Cardiac muscle cell (in vitro differentiated cells and primary cell): ENCODE results near the gene QSOX1. TPM values are rescaled to one million over a fixed set of nuclear protein-coding genes. Genes with fewer than 3 reads are reported as not detected.

ENCODE experiments used
- DNase-seq, 2 donors: peaks; one replicate each; pipeline versions ENCODE4 v3.0.0 to v3.0.0-alpha.2; 2010 to 2017; ENCODE audit warnings: low read depth in 1 of 2, low spot score in 1 of 2
- H3K27ac ChIP-seq: fragments of 200-600 bp; sonication (generic); 2 replicates; pipeline ENCODE4 v1.5.1; 2016
- H3K27me3 ChIP-seq: fragments of 200-600 bp; sonication (generic); 2 replicates; pipeline ENCODE4 v1.6.0; 2016; ENCODE audit warnings: control low read depth
- H3K36me3 ChIP-seq: fragments of 200-600 bp; sonication (generic); 2 replicates; pipeline ENCODE4 v1.5.1; 2016; ENCODE audit warnings: control low read depth
- H3K4me1 ChIP-seq: fragments of 200-600 bp; sonication (generic); 2 replicates; pipeline ENCODE4 v1.8.1; 2017; ENCODE audit warnings: low read depth, mild to moderate bottlenecking, mixed run types
- H3K4me3 ChIP-seq: fragments of 200-600 bp; sonication (generic); 2 replicates; pipeline ENCODE4 v1.5.1; 2016; ENCODE audit warnings: mild to moderate bottlenecking
- H3K9me3 ChIP-seq: fragments of 200-600 bp; sonication (generic); 2 replicates; pipeline ENCODE4 v1.5.1; 2017; ENCODE audit warnings: low read depth, mild to moderate bottlenecking, control low read depth
- polyA plus RNA-seq: library from polyadenylated mRNA; unstranded; fragments of >200 nt; fragmentation: Nextera tagmentation; extraction: Ambion mirVana; gene quantifications from 2 replicates; pipeline ENCODE4 v1.2.1, GENCODE V29; 2016
- total RNA-seq: library from RNA; depleted of rRNA; stranded (reverse); fragments of >200 nt; gene quantifications from 2 replicates; pipeline ENCODE4 v1.2.3, GENCODE V29; 2016
- TF ChIP-seq, protein P1 (sequence below): IDR thresholded peaks from 2 replicates; pipeline ENCODE4 v1.5.1; 2012; ENCODE audit warnings: low read depth, mild to moderate bottlenecking, low read length

The QSOX1 gene
- total and polyA plus RNA-seq, 2 experiments from 2014 or later, result 23.2 to 37.8 TPM

DNA sequence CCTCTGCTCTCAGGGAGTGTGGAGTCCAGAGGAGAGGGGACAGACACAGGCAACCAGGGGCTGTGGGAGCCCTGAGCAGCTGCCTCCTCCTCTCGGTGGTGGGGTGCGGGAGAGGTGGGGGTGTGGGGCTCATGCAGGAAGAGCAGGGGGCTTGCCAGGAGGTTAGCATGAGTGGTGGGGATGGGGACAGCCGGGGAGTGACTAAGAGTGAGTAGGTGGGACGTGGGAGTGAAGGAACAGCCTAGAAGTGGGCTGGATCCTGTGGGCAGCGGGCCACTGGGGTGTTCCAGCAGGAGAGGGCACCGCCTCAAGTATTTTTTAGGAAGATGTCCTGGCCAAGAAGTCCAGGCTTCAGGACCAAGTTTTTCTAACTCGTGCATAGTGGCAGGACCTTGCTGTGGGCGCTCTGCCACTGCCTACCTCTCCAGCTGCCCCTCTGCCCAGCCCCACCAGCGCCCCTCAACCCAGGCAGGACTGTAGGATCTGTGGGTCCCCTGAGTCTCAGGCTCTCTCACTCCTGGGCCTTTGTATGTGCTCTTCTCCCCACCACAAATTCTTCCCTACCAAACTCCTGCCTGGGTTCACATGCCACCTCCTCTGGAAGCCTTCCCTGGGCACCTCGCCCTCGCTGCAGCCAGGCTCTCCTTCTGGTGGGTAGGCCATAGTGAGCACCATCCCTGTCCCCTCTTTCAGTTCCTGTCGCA, 56.6 kb downstream of the QSOX1 start:
- TF ChIP-seq, protein P1, sequence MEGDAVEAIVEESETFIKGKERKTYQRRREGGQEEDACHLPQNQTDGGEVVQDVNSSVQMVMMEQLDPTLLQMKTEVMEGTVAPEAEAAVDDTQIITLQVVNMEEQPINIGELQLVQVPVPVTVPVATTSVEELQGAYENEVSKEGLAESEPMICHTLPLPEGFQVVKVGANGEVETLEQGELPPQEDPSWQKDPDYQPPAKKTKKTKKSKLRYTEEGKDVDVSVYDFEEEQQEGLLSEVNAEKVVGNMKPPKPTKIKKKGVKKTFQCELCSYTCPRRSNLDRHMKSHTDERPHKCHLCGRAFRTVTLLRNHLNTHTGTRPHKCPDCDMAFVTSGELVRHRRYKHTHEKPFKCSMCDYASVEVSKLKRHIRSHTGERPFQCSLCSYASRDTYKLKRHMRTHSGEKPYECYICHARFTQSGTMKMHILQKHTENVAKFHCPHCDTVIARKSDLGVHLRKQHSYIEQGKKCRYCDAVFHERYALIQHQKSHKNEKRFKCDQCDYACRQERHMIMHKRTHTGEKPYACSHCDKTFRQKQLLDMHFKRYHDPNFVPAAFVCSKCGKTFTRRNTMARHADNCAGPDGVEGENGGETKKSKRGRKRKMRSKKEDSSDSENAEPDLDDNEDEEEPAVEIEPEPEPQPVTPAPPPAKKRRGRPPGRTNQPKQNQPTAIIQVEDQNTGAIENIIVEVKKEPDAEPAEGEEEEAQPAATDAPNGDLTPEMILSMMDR, result no peak
- no peak overlapping the region for H3K27ac ChIP-seq
- DNase-seq, result no peak
- H3K27me3 ChIP-seq, result no peaks in the 10 kb centered on the region
- no peak overlapping the region for H3K4me3 ChIP-seq
- no peaks in the 10 kb centered on the region for H3K36me3 ChIP-seq
- H3K9me3 ChIP-seq, result no peaks in the 10 kb centered on the region
- H3K4me1 ChIP-seq, result no peaks in the 10 kb centered on the region

DNA sequence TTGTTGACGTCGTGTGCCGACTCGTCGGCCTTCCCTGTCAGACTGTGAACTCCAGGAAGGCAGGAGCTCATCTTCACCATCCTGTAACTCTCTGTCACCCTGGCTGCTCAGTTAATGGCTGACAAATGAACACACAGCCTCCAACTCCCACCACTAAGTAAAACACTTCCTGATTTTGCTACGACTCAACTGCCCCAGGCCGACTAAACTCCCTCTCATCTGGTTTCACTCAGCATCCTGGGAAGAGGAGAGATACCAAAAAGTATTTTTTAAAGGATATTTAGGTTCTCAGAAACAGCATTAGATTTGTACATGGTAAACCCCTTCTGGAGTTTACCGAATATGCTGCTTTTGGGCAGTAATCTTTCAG, 57.2 kb downstream of the QSOX1 start:
- H3K27ac ChIP-seq, result no peak overlapping the region
- no peaks in the 10 kb centered on the region for H3K4me1 ChIP-seq
- DNase-seq, result no peak
- H3K4me3 ChIP-seq, result no peak overlapping the region
- no peaks in the 10 kb centered on the region for H3K27me3 ChIP-seq
- TF ChIP-seq, protein P1, result no peak
- no peaks in the 10 kb centered on the region for H3K9me3 ChIP-seq
- H3K36me3 ChIP-seq, result no peaks in the 10 kb centered on the region

DNA sequence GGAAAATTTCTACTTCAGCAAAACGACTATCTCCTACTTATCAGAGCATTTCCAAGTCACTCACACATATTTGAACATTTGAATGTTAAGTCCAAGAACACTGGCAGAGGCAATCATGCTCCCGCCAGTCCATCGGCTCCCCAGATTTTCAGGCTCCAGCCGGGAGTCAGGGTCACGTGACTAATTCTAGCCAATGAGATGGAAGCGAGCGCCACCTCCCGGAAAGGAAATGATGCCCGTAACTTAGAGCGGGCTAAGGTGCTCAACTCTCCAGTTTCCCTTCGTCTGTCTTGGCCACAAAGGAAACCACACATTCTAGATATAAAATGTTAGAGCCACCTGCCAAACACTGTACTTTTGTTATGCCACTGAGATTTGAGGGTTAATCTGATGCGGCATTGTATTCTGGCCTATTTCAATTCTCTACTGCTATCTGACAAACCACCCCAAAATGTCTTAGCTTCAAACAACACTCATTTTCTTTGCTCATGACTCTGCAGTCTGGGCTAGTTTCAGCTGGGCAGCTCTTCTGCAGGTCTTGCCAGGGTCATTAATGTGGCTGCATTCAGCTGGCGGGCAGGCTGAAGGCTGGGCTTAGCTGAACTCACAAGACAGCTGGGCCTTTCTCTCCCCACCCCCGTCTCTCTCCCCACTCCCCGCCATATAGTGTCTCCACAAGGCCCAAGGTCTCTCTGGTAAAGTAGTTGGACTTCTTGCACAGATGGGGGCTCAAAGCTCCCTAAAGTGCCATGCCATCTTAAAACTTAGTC, 58.9 kb downstream of the QSOX1 start:
- peak in 1 of 2 donors; percentile 14 for DNase-seq
- H3K9me3 ChIP-seq, result no peaks in the 10 kb centered on the region
- H3K27ac ChIP-seq, result no peak overlapping the region
- TF ChIP-seq, protein P1, result no peak
- no peaks in the 10 kb centered on the region for H3K27me3 ChIP-seq
- no peaks in the 10 kb centered on the region for H3K36me3 ChIP-seq
- no peak overlapping the region for H3K4me3 ChIP-seq
- no peaks in the 10 kb centered on the region for H3K4me1 ChIP-seq

DNA sequence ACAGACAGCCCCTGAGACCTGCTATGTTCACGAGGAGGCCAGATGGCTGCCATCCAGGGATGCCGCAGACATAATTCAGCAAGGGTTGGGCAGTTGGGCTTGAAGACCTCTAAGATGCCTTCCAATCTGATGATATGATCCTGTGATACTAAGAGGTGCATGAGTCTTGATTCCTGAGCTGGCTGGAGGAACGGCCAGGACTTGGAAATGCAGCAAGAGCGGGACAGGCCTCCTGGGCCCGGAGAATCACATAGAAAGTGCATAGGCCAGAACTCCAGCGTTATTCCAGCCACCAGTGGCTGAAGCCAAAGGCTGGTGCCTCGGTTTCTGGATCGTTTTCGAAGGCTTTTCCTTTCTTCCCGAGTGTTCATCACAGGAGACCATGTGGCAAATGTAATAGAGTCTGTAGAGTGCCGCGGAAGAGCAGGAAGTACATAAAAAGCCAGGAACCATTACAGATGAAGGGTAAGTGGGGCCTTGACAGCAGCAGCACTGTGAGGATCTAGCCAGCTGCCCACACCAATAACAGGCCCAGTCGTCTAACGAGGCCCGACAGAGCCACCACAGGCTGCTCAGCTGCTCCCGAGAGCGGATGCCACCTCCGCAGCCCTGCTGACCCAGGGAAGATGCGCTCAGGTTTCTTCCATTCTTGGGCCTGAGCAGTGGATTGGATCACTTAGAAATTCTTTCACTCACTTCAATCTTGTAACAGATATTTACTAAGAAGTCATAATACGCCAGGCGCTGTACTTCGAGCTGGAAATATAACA, 61.4 kb downstream of the QSOX1 start:
- peaks cover 10% of the 10 kb centered on the region for H3K27me3 ChIP-seq
- TF ChIP-seq, protein P1, result no peak
- no peak for DNase-seq
- H3K4me3 ChIP-seq, result no peak overlapping the region
- no peaks in the 10 kb centered on the region for H3K36me3 ChIP-seq
- no peaks in the 10 kb centered on the region for H3K4me1 ChIP-seq
- H3K9me3 ChIP-seq, result no peaks in the 10 kb centered on the region
- H3K27ac ChIP-seq, result no peak overlapping the region

DNA sequence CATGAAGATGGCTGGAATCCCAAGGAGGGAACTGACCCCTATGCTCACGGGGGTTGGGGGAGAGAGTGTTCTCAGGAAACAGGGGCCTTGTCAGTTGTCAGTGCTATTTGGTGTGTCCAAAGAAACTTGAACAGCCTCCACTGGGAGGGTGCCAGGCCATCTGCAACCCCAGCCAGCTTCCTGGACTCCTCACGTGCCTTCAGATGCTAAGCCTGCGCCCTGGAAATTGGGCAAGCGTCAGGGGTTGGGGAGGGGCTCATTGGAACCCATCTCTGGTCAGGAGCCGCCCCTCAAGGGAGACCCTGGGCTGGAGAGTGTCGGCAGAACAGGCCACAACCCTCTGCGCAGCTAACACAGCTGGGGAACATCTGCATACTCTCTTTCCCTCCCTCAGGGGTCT, 62.3 kb downstream of the QSOX1 start:
- H3K4me1 ChIP-seq, result no peaks in the 10 kb centered on the region
- no peaks in the 10 kb centered on the region for H3K9me3 ChIP-seq
- H3K36me3 ChIP-seq, result no peaks in the 10 kb centered on the region
- no peak for DNase-seq
- no peak overlapping the region for H3K27ac ChIP-seq
- H3K27me3 ChIP-seq, result peaks cover 17% of the 10 kb centered on the region
- TF ChIP-seq, protein P1, result no peak
- no peak overlapping the region for H3K4me3 ChIP-seq
